CD4-positive, alpha-beta T cell treated with Interleukin-15 for 4 hours (primary cell): ENCODE data around the gene LEMD2.

Source experiments
- DNase-seq: peaks from one replicate; pipeline ENCODE4 v3.0.0-alpha.2; 2020; ENCODE audit warnings: low spot score

Gene LEMD2

GRCh38 chr6:33794910-33795623, 6.1 kb upstream of the LEMD2 start:
- no peak for DNase-seq

DNA sequence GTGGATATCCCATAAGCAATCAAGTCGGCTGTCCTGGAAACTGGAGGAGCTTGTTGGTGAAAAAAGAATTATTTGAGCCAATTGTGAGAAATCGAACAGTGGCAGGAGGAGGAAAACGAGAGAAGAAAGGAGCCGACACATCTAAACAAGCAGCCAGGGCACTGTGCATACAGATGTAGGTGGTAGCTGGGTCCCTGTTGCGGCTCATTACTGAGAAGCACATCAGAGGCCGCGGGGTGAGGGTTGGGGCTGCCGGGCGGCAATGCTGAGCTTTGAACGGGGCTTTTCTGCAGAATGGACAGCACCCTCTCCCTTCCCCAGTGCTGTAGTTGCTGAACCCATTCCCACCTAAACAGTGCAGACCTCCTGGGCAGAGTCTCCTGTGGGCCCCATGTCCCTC, 4.1 kb upstream of the LEMD2 start:
- no peak for DNase-seq

DNA sequence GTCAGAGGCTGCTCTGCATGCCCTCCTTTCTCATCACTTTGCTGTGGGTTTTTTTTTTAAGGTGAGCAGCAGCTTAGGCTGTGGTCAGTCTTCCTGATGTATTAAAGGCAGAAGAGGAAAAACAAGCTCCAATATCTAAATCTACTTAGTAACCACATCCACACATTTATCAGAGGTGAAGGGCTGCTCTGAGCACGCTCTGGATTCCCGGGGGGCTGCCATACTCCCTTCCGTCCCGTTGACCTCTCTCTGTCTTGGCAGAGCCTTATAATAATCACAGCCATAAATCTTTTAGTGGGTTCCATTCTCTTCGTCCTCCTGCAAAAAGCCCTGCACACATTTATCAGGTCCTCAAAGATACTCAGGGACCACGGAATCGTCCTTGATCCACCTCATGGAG, 2.7 kb upstream of the LEMD2 start:
- DNase-seq = no peak

DNA sequence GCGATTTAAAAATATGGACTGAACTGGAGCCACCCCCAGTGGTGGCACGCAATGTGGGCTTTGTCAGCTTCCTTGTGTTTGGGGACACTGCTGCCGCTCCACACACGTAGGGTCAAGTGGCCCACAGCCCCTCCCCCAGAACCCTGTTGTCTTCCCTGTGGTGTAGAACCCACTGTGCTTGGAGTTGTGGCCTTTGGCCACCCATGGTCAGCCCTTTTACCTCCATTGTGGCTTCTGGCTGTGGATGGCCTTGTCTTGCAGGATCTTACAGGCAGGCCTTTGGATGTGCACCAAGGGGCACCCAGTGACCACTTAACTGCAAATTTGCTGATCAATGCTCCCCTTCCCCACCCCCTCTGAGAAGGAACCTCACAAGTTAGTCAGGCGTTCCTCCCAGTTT, 2.0 kb upstream of the LEMD2 start:
- DNase-seq = no peak

DNA sequence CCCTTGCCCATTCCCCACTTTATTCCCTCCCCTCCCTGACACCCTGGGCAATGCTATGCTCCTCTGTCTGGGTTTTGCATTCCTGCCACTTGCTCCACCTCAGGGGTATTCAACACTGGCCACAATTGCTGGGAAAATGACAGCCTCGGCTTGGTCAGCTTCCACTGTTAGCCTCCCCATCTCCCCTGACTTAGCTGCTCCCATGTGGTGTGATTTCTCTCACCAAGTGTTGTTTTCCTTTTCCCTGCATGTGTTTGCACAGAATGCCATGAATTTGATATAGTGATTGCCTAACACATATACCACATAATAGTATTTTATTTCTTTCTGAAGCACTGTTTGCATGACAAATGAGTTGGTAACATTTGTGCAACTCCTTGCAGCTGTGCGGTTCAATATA, 1.4 kb upstream of the LEMD2 start:
- no peak for DNase-seq

GRCh38 chr6:33789550-33789895, 593 bp upstream of the LEMD2 start:
- no peak for DNase-seq

DNA sequence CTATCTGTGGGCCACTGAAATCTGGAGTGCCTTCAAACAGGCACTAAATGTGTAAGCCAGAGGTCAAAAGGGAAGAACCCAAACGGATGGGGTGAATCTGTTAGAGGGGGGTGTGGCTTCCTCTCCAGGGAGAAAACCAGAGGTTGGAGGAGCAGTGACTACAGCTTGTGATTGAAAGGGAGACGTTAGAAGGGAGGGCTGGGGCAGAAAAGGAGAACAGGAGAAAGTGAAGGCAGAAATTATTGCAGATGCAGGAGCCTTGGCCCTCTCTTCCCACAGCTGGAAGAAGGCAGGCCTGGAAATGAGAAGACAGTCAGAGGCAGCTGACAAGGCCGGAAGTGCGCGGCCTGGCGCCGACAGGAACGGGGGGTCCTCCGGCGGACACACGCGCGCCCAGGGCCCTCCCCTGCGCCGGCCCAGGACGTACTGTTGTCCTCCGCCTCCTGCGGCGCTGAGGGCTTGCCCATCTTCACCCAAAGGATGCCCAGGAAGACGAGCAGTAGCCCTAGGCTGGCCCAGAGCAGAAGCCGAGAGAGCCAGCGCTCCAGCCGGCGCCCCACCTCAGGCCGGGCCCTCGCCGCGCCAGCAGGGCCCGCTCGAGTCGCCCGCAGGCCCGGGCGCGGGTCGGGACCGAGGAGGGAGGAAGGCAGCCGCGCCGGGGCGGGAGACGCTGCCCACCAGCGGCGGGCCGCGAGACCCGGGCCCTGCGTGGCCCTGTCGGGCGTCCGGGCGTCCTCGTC, 806 bp downstream of the LEMD2 start:
- DNase-seq = peak; percentile 50

DNA sequence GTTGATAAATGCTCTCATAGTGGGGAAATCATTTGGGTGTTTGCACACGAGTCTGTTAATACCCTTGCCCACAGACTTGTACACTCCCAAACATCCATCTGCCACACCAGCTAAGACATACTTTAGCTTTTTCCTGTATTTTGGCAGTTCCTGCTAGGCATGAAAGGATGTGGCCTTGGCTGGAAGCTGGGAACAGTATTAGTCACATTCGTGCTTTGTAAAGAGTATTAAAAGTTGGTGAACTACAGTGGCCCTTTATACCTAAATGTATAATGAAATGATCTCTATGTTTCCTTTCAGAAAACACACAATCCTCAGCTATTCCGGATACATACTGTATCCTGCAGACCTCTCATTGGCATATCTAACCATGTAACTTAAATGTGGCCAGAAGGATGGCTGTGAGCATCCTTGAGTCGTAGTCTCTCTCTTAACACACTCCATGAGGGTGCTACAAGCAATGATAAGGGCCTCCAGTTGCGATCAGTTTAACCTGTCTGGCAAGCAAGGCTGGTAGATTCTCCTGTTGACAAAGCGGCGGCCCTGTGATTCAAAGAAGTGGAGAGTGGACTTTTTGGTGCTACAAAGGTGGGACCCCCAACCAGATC, 1.5 kb downstream of the LEMD2 start:
- DNase-seq = no peak

GRCh38 chr6:33786736-33787135, 2.2 kb downstream of the LEMD2 start:
- no peak for DNase-seq

DNA sequence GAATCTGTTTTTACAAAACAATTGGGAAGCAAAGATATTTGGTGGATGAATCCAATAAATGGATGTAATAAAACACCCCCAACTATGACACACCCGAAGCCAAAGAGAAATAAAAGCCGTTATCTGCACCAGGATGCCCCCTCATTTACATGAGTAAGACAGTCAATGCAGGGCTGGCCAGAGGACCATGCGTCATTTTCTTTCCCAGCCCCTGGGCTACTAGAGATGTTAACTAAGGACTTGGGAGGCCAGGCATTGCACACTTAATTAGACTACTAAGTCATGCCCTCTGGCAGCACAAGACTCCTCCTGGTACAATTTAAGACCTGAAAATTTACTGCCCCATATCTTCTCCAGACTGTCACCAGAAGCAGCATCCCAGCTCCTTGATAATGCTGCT, 3.2 kb downstream of the LEMD2 start:
- no peak for DNase-seq

- DNase-seq = no peak
Observed at GRCh38 chr6:33784787-33785186, 4.1 kb downstream of the LEMD2 start.

- DNase-seq = no peak
Observed at GRCh38 chr6:33783781-33784520, 5.0 kb downstream of the LEMD2 start.

- DNase-seq = no peak
Observed at GRCh38 chr6:33782561-33782960, 6.4 kb downstream of the LEMD2 start.

DNA sequence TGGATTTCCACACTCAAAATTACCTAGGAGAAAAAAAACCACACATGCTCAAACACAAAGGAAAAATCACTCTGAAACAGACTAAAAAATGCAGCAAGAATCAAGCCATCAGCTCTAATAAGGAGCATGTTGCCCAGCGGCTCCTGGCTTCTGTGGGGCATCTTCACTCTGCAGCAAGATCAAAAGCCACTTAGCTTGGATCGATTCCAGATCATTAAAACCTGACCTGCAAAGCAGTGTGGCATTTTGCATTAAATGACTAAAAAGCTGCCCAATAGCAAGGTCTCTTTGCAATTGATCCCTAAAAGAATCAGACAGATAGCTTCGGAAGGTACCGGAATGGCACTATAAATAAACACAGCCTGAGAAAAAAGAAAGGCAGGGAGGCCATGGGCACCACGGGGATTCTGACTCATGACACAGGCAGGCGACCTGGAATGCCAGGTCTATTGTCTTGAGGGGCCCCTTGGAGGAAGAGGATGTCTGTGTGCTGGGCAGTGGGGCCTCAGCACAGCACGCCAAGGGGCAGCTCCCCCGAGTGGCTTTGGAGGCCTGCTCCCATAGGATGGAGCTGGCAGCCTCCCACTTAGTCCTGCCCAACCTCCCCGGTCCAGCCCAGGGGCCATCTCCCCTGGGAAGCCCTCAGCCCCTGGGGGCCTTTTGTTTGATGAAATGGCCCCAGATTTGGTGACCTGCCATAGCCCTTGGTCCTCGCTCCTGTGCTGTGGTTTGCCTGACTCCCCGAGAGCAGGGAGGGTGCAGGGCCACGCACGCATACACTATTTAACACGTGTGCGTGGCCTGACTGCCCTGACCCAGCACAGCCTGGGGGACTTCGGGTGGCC, 7.6 kb downstream of the LEMD2 start:
- no peak for DNase-seq

DNA sequence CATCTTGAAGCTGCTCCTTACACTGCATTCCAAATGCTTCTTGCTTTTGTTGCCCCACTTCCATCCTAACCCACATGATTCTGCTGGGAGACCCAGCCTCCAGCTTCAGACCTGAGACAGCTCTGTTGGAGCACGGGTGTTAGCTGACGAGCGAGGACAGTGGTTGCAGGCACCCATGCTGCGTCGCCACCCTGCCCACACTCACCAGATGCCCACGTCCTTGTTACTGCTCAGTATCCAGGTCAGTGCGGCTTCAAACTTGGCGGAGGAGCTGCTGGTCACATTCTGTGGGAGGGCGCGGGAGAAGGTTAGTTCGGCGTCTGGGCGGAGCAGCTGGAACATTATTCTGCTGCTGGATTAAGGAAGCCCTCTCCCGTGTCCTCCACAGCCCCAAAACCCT, 9.0 kb downstream of the LEMD2 start:
- no peak for DNase-seq

DNA sequence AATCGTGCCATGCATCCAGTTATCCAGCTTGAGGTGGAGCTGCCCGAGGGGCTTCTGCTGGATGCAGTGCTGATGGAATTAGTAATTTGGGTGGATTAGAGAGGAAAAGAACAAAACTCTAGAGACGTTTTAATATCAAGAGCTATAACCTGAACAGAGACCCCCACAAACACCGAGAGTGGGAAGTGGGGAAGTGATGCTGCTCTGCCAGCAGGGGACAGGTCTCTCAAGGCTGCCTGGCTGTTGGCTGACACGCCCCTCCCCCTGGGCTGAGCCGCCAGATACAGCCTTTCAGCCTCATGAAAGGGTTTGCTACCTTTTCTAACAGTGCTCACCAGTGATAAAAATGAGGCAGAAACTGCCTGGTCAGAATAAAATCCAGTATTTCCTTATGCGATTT, 9.6 kb downstream of the LEMD2 start:
- no peak for DNase-seq

DNA sequence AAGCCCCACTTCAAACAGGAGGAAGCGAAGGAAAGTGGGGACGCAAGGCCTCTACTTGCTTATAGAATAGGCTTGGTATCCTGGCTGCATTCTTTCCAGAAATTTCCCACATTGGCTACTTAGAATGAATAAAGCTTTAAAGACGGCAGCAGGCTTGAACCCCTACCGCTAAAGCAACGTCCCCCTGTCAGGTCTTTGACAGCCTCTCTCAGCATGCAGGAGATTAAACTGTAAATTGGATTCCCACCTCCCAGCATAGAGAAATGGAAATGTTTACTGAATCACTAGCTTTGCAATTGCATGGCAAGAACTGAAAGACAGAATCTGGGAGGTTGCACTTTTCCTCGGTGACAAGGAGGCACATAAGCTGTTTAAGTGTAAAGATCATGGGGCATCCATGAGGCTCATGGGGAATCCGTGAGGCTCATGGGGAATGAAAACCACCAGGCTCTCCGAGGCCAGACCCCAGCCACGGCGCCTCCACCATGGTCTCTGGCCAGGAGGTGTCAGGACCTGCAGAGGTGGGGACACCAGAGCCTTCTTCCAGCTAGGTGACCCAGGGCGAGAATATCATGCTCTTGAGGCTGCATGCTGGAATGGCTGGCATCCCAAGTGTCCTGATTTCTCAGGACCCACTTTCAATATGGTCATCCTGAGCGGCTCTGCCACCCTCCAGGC, 10.3 kb downstream of the LEMD2 start:
- DNase-seq = no peak

DNA sequence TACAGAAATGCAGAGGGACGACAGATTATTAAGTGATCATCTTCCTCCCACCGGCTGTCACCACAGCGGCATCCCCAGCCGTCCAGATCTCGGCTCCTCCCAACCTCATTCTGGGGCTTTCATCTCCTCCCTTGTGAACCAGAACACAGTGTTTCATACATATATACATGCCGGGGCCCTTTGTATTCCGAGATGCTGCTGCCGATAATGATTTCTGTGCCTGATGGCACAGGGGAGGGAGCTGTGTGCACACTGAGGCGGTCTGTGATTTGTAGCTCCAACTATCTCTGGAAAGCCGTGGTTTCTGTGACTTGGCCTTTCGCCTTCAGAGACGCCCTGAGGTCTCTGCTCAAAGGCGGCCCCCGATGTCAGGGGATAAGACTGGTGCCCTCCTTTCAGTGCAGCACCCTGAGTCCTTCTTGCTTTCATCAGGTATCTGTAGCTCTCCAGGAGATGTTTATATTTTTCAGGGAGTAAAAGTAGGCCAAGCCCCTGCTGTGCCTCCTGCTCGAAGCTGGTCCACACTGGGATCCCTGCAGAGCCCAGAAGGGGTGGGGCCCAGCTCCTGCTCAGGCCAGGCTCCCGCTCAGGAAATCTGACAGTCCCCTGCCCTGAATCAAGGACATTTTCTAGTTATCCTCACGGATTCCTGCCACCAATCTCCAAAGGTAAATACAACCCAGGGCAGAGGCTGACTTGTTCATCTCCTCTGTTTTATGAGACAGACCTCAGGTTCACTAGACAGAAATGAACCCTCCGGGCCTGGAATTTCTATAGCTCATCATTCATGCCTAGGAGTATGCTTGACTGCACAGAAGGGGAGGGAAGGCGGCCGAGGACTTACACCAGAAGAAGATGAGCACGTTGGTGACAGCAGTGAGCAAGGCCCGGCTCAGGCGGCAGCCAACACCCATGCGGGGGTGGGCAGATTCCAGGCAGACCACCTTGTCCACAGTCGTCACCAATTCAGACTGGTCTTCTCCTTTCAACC, 11.2 kb downstream of the LEMD2 start:
- no peak for DNase-seq

- DNase-seq = no peak
Observed at GRCh38 chr6:33776764-33777163, 12.2 kb downstream of the LEMD2 start.

- DNase-seq = no peak
Observed at GRCh38 chr6:33776186-33776585, 12.7 kb downstream of the LEMD2 start.
